ES-I3 (cell line): ENCODE results near the gene RPS21.
A peak's percentile ranks its signal among the peaks of the same experiment; 100 is the strongest.

Experiments used
- H3K36me3 ChIP-seq: 2 replicates; pipeline ENCODE4 v1.6.1; 2013; ENCODE audit warnings: mild to moderate bottlenecking, low read length, control low read depth, moderate library complexity; ENCODE audit not compliant: insufficient read depth
- H3K4me1 ChIP-seq: 2 replicates; pipeline ENCODE4 v1.6.1; 2013; ENCODE audit warnings: mild to moderate bottlenecking, control low read depth, low read length; ENCODE audit not compliant: insufficient read depth
- H3K9ac ChIP-seq: 2 replicates; pipeline ENCODE4 v1.6.1; 2013; ENCODE audit warnings: low read depth, mild to moderate bottlenecking, low read length, moderate library complexity
- H3K9me3 ChIP-seq: 2 replicates; pipeline ENCODE4 v1.6.1; 2013; ENCODE audit warnings: mild to moderate bottlenecking, low read length, moderate library complexity; ENCODE audit not compliant: control insufficient read depth, insufficient read depth

Gene RPS21

GRCh38 chr20:62350098-62350628 lies 36.7 kb upstream of the RPS21 start:
- Histone ChIP-seq H3K9me3 (peaks cover 4% of the 10 kb centered on the region; the same call in 1 of the 2 replicates), H3K36me3 (peaks cover 59% of the 10 kb centered on the region), H3K4me1 (peaks cover 9% of the 10 kb centered on the region), H3K9ac (no peak overlapping the region)

- Histone ChIP-seq H3K36me3 (peaks cover 54% of the 10 kb centered on the region), H3K4me1 (peaks cover 16% of the 10 kb centered on the region)
Observed at GRCh38 chr20:62350629-62351422, 36.1 kb upstream of the RPS21 start.

GRCh38 chr20:62351469-62352401 lies 35.2 kb upstream of the RPS21 start:
- Histone ChIP-seq H3K9me3 (peaks cover 4% of the 10 kb centered on the region; the same call in 1 of the 2 replicates), H3K4me1 (peaks cover 25% of the 10 kb centered on the region), H3K9ac (no peak overlapping the region), H3K36me3 (peaks cover 47% of the 10 kb centered on the region)

More at GRCh38 chr20:62350629-62351422, 36.1 kb upstream of the RPS21 start:
- no peak overlapping the region for H3K9ac ChIP-seq
- H3K9me3 ChIP-seq = peaks cover 4% of the 10 kb centered on the region; the same call in 1 of the 2 replicates

- H3K4me1 ChIP-seq = peaks cover 28% of the 10 kb centered on the region
- peaks cover 41% of the 10 kb centered on the region for H3K36me3 ChIP-seq
- H3K9ac ChIP-seq = no peak overlapping the region
- peaks cover 4% of the 10 kb centered on the region; the same call in 1 of the 2 replicates for H3K9me3 ChIP-seq
Observed at GRCh38 chr20:62352402-62353288, 34.3 kb upstream of the RPS21 start.

- Histone ChIP-seq H3K9me3 (peaks cover 4% of the 10 kb centered on the region; the same call in 1 of the 2 replicates), H3K36me3 (peaks cover 36% of the 10 kb centered on the region), H3K9ac (no peak overlapping the region), H3K4me1 (peaks cover 36% of the 10 kb centered on the region)
Observed at GRCh38 chr20:62353289-62354030, 33.4 kb upstream of the RPS21 start.

GRCh38 chr20:62354031-62354808 lies 32.7 kb upstream of the RPS21 start:
- Histone ChIP-seq H3K9me3 (peaks cover 2% of the 10 kb centered on the region; the same call in 1 of the 2 replicates), H3K9ac (no peak overlapping the region), H3K36me3 (peaks cover 32% of the 10 kb centered on the region), H3K4me1 (peaks cover 43% of the 10 kb centered on the region)

GRCh38 chr20:62354811-62355341 lies 32.0 kb upstream of the RPS21 start:
- Histone ChIP-seq H3K4me1 (peaks cover 47% of the 10 kb centered on the region), H3K9me3 (no peaks in the 10 kb centered on the region; the same call in 1 of the 2 replicates), H3K9ac (peak overlapping the region; percentile 14; the same call in 1 of the 2 replicates), H3K36me3 (peaks cover 28% of the 10 kb centered on the region)

- Histone ChIP-seq H3K9ac (0 out of 2 replicates have a peak overlapping the region, but pooled peaks have one; percentile 14), H3K36me3 (peaks cover 22% of the 10 kb centered on the region), H3K9me3 (no peaks in the 10 kb centered on the region; the same call in 1 of the 2 replicates), H3K4me1 (peaks cover 47% of the 10 kb centered on the region)
Observed at GRCh38 chr20:62355516-62355877, 31.4 kb upstream of the RPS21 start.

GRCh38 chr20:62355878-62356588 lies 30.9 kb upstream of the RPS21 start:
- peaks cover 17% of the 10 kb centered on the region for H3K36me3 ChIP-seq
- H3K4me1 ChIP-seq = peaks cover 51% of the 10 kb centered on the region
- H3K9ac ChIP-seq = no peak overlapping the region
- no peaks in the 10 kb centered on the region; the same call in 1 of the 2 replicates for H3K9me3 ChIP-seq

- no peak overlapping the region for H3K9ac ChIP-seq
- H3K4me1 ChIP-seq = peaks cover 58% of the 10 kb centered on the region
- peaks cover 10% of the 10 kb centered on the region; the same call in 1 of the 2 replicates for H3K36me3 ChIP-seq
- H3K9me3 ChIP-seq = no peaks in the 10 kb centered on the region
Observed at GRCh38 chr20:62356589-62357186, 30.2 kb upstream of the RPS21 start.

- Histone ChIP-seq H3K9ac (no peak overlapping the region), H3K9me3 (no peaks in the 10 kb centered on the region), H3K36me3 (peaks cover 7% of the 10 kb centered on the region; the same call in 1 of the 2 replicates), H3K4me1 (peaks cover 61% of the 10 kb centered on the region)
Observed at GRCh38 chr20:62357187-62357667, 29.7 kb upstream of the RPS21 start.
